ENCODE results near the gene KRTAP4-5. TPM values are rescaled to one million over a fixed set of nuclear protein-coding genes. Genes with fewer than 3 reads are reported as not detected.
"Not testable (repeated sequence)": the region's sequence is repeated elsewhere in the genome, so short reads cannot be mapped to it uniquely, and the experiment has no call there.

KRTAP4-5 gene
- total RNA-seq, 1 donor = not detected

DNA sequence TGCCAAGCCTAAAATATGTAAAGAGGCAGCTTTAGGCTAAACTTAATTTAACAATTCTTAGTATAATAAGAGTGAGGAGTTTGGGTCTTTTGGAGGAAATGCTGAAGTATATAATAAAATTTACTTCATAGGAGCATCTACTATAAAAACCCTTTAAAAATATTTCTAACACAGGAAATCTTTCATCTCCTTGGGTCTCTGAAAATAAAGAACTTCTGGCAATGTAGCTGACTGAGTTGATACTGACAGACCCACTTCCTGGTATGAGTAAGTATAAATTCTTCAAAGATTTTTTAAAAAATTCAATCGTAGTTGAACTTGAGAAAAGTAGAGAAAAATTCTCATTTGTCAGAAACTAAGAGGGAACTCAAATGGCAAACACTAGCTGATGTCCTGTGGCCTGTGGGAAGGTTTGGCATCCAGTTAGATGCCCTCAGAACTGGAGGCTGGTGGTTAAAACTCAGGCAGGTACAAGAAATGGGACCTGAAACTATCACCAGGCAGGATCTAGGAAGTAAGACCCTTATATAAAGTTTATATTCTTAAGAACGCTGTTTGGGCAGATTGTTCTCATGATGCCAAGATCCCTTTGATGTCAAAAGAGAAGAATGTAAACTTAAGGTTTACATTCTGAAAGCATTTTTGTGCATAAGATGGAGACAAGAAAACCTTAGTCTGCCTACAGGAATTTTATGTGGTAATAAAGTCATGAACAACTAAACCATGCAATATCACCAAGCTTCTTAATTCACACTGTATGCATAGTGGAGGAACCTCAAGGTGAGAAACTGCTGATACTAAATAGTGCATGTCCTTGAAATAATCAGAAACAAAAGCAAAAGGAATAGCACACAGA, 15.5 kb downstream of the KRTAP4-5 start:
- TF ChIP-seq, protein P1, sequence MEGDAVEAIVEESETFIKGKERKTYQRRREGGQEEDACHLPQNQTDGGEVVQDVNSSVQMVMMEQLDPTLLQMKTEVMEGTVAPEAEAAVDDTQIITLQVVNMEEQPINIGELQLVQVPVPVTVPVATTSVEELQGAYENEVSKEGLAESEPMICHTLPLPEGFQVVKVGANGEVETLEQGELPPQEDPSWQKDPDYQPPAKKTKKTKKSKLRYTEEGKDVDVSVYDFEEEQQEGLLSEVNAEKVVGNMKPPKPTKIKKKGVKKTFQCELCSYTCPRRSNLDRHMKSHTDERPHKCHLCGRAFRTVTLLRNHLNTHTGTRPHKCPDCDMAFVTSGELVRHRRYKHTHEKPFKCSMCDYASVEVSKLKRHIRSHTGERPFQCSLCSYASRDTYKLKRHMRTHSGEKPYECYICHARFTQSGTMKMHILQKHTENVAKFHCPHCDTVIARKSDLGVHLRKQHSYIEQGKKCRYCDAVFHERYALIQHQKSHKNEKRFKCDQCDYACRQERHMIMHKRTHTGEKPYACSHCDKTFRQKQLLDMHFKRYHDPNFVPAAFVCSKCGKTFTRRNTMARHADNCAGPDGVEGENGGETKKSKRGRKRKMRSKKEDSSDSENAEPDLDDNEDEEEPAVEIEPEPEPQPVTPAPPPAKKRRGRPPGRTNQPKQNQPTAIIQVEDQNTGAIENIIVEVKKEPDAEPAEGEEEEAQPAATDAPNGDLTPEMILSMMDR (IDR thresholded peaks at IDR 0.05; ENCODE audit: insufficient read depth, low read length) = no peak
- no peak for DNase-seq (ENCODE audit: low read depth)
- H3K4me3 ChIP-seq (ENCODE audit: low read depth, low read length) = no peak overlapping the region

DNA sequence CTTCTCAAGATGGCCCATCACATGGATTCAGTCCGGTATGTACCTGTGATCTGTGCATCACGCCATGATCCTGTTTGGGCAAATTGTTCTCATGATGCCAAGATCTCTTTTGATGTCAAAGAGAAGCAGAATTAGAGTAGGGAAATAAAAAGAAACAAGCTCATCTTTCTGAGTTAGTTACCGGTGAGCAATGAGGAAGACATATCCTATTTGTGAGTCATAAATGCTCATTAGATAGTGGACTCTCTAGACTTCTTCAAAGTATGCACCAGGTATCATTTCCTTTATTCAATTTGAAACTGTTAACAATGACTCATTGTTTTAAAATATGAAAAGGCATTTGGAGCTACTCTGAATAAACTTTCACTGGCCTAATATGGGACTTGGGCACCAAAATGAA, 17.6 kb downstream of the KRTAP4-5 start:
- TF ChIP-seq, protein P1 (IDR thresholded peaks at IDR 0.05; ENCODE audit: insufficient read depth, low read length) = no peak
- H3K4me3 ChIP-seq (ENCODE audit: low read depth, low read length) = no peak overlapping the region
- DNase-seq (ENCODE audit: low read depth) = peak; percentile 10

DNA sequence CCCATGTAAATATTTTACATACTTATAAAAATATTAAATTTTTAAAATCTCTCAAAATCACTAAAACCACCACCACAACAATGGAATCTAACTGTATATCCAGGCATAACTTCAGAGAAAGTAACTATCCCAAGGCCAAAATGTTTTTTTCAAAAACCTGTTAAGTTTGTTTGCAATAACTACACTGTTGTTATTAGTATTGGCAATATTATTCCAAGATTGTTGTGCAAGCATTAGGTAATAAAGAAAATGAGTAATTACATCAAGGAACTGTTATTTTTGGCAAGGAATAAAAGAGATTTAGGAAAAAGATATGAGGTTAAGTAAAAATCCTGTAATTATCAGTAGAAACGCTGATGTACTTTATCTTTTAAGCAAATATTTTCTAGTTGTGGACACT, 22.3 kb downstream of the KRTAP4-5 start:
- TF ChIP-seq, protein P1 (IDR thresholded peaks at IDR 0.05; ENCODE audit: insufficient read depth, low read length) = no peak
- no peak overlapping the region for H3K4me3 ChIP-seq (ENCODE audit: low read depth, low read length)
- no peak for DNase-seq (ENCODE audit: low read depth)

DNA sequence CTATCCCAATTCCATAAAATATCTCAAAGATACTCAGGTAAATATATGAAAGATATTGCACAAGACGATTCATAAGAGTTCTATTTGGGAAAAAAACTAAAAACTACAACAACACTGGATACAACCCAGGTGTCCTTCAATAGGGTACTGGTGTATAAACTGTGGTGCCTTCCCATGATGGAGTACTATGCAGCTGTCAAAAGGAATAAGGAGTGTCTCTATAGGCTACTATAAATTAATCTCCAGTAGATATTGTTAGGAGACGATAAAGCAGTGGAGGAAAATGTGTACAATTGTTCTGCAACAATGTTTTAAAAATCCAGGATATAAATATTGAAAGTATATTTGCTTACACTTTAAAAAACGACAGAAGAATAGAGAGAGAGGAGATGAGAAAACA, 23.2 kb downstream of the KRTAP4-5 start:
- H3K4me3 ChIP-seq (ENCODE audit: low read depth, low read length) = no peak overlapping the region
- DNase-seq (ENCODE audit: low read depth) = no peak
- TF ChIP-seq, protein P1 (IDR thresholded peaks at IDR 0.05; ENCODE audit: insufficient read depth, low read length) = no peak

DNA sequence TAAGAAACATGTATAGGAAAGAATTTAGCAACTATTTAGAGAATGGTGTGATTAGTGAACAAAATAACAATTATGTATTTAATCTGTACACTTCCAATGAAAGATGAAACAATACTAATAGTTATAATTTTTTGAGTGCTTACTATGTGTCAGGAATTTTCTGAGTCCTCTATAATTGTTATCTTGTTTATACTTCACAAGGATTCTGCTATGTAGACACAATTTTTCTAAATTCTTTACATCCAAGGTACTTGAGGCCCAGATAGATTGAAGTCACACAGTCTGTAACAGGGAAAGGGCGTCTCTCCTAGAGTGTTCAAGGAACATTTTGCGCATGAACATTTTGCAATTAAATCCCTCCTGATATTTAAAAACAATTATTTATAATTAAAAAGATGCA, 24.6 kb downstream of the KRTAP4-5 start:
- TF ChIP-seq, protein P1 (IDR thresholded peaks at IDR 0.05; ENCODE audit: insufficient read depth, low read length) = no peak
- no peak for DNase-seq (ENCODE audit: low read depth)
- H3K4me3 ChIP-seq (ENCODE audit: low read depth, low read length) = no peak overlapping the region

DNA sequence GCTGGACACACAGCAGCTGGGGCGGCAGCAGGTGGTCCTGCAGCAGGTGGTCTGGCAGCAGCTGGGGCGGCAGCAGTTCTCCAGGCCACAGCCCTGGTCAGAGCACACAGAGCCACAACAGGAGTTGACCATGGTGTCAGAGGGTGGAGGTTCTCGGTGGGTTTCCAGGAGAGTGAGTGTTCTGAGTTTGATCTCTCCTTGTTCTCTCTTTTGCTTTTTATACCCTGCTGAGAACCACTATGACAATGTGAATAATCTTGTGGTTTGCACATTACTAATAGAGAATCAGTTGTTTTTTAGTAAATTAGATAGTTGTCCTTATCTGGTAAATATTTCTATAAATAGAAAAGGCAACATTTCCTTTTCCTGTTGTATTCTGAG, 25.6 kb downstream of the KRTAP4-5 start, which contains the start of gene KRTAP4-12:
Gene KRTAP4-12 (minus strand): TSS at position 192 of the 381 bp plus-strand sequence. CDS start 60 bp downstream, at position 132.
- H3K4me3 ChIP-seq (ENCODE audit: low read depth, low read length); DNase-seq (ENCODE audit: low read depth): not testable (repeated sequence)

DNA sequence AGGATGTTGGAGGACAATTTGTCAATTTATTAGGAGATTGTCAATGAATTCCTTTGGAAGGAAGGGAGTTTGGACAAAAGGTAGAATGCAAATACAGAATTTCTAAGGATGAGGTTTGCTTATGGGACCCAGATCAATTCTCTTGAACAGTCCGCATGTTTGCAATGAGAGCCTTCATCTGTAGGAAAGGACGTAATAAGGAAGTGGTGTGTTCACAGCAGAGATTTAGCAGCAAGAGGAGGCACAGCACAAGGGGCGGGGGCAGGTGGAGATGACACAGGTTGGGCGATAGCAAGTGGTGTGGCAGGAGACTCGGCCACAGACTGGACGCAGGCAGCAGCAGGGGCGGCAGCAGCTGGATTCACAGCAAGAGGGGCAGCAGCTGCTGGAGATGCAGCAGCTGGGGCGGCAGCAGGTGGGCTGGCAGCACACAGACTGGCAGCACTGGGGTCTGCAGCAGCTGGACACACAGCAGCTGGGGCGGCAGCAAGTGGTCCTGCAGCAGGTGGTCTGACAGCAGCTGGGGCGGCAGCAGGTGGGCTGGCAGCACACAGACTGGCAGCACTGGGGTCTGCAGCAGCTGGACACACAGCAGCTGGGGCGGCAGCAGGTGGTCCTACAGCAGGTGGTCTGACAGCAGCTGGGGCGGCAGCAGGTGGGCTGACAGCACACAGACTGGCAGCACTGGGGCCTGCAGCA, 26.2 kb downstream of the KRTAP4-5 start:
- not testable (repeated sequence) for DNase-seq (ENCODE audit: low read depth); H3K4me3 ChIP-seq (ENCODE audit: low read depth, low read length)

Data from fibroblast of the aortic adventitia (primary cell).